ENCODE measurements around the gene INPP5A.

Gene INPP5A

GRCh38 chr10:132684164-132684891 is 146.7 kb downstream of the INPP5A start:
- DNase-seq = no peak

GRCh38 chr10:132685101-132685891 is 147.7 kb downstream of the INPP5A start:
- peak; percentile 59 for DNase-seq

GRCh38 chr10:132685921-132686680 is 148.5 kb downstream of the INPP5A start:
- DNase-seq = no peak

GRCh38 chr10:132687181-132687892 is 149.8 kb downstream of the INPP5A start:
- no peak for DNase-seq

- DNase-seq = no peak
Measured at GRCh38 chr10:132687893-132688579, 150.4 kb downstream of the INPP5A start.

- DNase-seq = no peak
Measured at GRCh38 chr10:132688580-132689420, 151.2 kb downstream of the INPP5A start.

- DNase-seq = no peak
Measured at GRCh38 chr10:132689721-132690360, 152.3 kb downstream of the INPP5A start.

GRCh38 chr10:132690401-132690800 is 152.8 kb downstream of the INPP5A start:
- no peak for DNase-seq

- no peak for DNase-seq
Measured at GRCh38 chr10:132690821-132691610, 153.4 kb downstream of the INPP5A start.

GRCh38 chr10:132691711-132692153 is 154.1 kb downstream of the INPP5A start:
- DNase-seq = no peak

GRCh38 chr10:132692311-132692710 is 154.7 kb downstream of the INPP5A start:
- DNase-seq = no peak

- no peak for DNase-seq
Measured at GRCh38 chr10:132693676-132694075, 156.1 kb downstream of the INPP5A start.

- no peak for DNase-seq
Measured at GRCh38 chr10:132696204-132696603, 158.6 kb downstream of the INPP5A start.

- DNase-seq = no peak
Measured at GRCh38 chr10:132696728-132697577, 159.4 kb downstream of the INPP5A start.

GRCh38 chr10:132697578-132698200 is 160.1 kb downstream of the INPP5A start:
- DNase-seq = no peak

GRCh38 chr10:132698211-132698751 is 160.7 kb downstream of the INPP5A start:
- no peak for DNase-seq

GRCh38 chr10:132698761-132699391 is 161.3 kb downstream of the INPP5A start:
- no peak for DNase-seq
